WTC11 (cell line): ENCODE data around the gene CACNB3.

Source experiments
- ATF3 ChIP-seq: sonication (generic); formaldehyde crosslinking; conservative IDR thresholded peaks from 2 replicates; pipeline ENCODE4 v1.8.1; 2022; ENCODE audit warnings: mild to moderate bottlenecking, missing genetic modification reagents
- CTCF ChIP-seq: fragments of 200-600 bp; IDR thresholded peaks from 2 replicates; pipeline ENCODE4 v1.8.0; 2022; ENCODE audit warnings: antibody characterized with exemption
- HMGXB4 ChIP-seq: sonication (generic); formaldehyde crosslinking; IDR thresholded peaks from 2 replicates; pipeline ENCODE4 v1.8.1; 2023; ENCODE audit warnings: mild to moderate bottlenecking, moderate library complexity, missing genetic modification reagents
- JUN ChIP-seq: sonication (generic); formaldehyde crosslinking; IDR thresholded peaks from 2 replicates; pipeline ENCODE4 v1.8.0; 2023; ENCODE audit warnings: mild to moderate bottlenecking, missing genetic modification reagents
- STAT6 ChIP-seq: sonication (generic); formaldehyde crosslinking; conservative IDR thresholded peaks from 2 replicates; pipeline ENCODE4 v1.8.1; 2023; ENCODE audit warnings: mild to moderate bottlenecking, low read depth, missing genetic modification reagents, moderate library complexity
- TP53 ChIP-seq: sonication (generic); formaldehyde crosslinking; IDR thresholded peaks from 2 replicates; pipeline ENCODE4 v1.8.1; 2023; ENCODE audit warnings: mild to moderate bottlenecking, missing genetic modification reagents
- ZNF121 ChIP-seq: sonication (generic); formaldehyde crosslinking; IDR thresholded peaks from 2 replicates; pipeline ENCODE4 v1.8.0; 2023; ENCODE audit warnings: missing genetic modification reagents
- ZNF232 ChIP-seq: sonication (generic); formaldehyde crosslinking; IDR thresholded peaks from 2 replicates; pipeline ENCODE4 v1.8.0; 2022; ENCODE audit warnings: mild to moderate bottlenecking, missing genetic modification reagents
- ZNF281 ChIP-seq: sonication (generic); formaldehyde crosslinking; IDR thresholded peaks from 2 replicates; pipeline ENCODE4 v1.8.0; 2023; ENCODE audit warnings: mild to moderate bottlenecking, missing genetic modification reagents
- TF ChIP-seq, protein P1 (sequence below): sonication (generic); formaldehyde crosslinking; IDR thresholded peaks from 2 replicates; pipeline ENCODE4 v1.8.0; 2022; ENCODE audit warnings: mild to moderate bottlenecking, missing genetic modification reagents

DNA sequence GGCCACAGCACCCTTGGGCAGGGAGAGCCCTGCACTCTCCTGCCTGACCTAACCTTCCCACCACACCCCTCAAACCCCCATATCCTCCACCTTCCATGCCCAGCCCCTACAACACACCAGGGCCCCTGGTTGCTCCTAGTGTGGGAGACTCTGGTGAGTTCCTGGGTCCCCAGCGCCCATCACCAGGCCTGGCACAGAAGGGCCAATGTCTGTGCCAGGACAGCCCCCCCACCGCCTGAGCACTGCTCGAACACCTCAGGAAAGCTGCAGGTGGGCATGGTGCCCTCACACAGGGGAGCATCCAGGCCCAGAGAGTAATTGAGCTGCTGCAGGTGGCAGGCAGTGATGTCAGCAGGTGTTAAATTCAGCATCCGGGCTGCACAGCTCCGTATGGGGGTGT lies 44.6 kb upstream of the CACNB3 start:
- TF ChIP-seq CTCF (no peak), TP53 (no peak), ZNF281 (CRISPR knock-in tag) (no peak), ATF3 (CRISPR knock-in tag) (no peak), HMGXB4 (CRISPR knock-in tag) (no peak), JUN (CRISPR knock-in tag) (no peak), ZNF121 (no peak), ZNF232 (CRISPR knock-in tag) (no peak), STAT6 (CRISPR knock-in tag) (no peak)
- TF ChIP-seq, protein P1, sequence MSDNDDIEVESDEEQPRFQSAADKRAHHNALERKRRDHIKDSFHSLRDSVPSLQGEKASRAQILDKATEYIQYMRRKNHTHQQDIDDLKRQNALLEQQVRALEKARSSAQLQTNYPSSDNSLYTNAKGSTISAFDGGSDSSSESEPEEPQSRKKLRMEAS (CRISPR knock-in tag), result no peak
